IPS-18a (cell line): ENCODE results near the gene CCDC141.

ENCODE experiments used
- H3K27ac ChIP-seq: one replicate; pipeline ENCODE4 v1.5.1; 2013; ENCODE audit warnings: low read length
- H3K27me3 ChIP-seq: one replicate; pipeline ENCODE4 v1.6.1; 2013; ENCODE audit warnings: mild to moderate bottlenecking, low read length; ENCODE audit not compliant: control insufficient read depth, insufficient read depth
- H3K36me3 ChIP-seq: one replicate; pipeline ENCODE4 v1.6.1; 2013; ENCODE audit warnings: low read depth, low read length; ENCODE audit not compliant: control insufficient read depth
- H3K4me1 ChIP-seq: one replicate; pipeline ENCODE4 v1.6.1; 2013; ENCODE audit warnings: low read depth, low read length; ENCODE audit not compliant: control insufficient read depth
- H3K4me3 ChIP-seq: one replicate; pipeline ENCODE4 v1.5.1; 2013; ENCODE audit warnings: low read length
- H3K9ac ChIP-seq: one replicate; pipeline ENCODE4 v1.6.1; 2013; ENCODE audit warnings: mild to moderate bottlenecking, low read length, moderate library complexity
- H3K9me3 ChIP-seq: one replicate; pipeline ENCODE4 v1.6.1; 2013; ENCODE audit warnings: low read depth, low read length; ENCODE audit not compliant: control insufficient read depth

CCDC141 gene

DNA sequence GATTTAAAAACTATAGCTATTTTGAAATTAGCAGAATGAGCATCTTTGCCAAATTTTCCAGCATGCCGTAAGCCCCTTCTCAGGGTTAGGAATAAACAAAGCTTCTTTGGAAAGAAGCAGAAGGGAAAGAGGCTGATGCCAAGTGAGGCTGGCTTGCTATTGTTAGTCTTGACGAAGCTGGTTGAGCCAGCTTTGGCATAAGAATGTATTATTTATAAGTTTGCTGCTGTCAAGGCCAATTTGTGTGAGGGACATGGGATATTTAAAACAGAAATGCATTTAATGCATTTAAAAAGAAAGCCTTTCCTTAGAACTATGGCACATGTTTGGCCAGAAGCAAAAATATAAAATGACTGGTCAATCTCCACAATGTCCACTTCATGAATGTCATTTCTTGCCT, 190.2 kb downstream of the CCDC141 start:
- Histone ChIP-seq H3K36me3 (no peaks in the 10 kb centered on the region), H3K27ac (no peak overlapping the region), H3K9me3 (no peaks in the 10 kb centered on the region), H3K27me3 (no peaks in the 10 kb centered on the region), H3K4me3 (no peak overlapping the region), H3K4me1 (peaks cover 17% of the 10 kb centered on the region), H3K9ac (no peak overlapping the region)

DNA sequence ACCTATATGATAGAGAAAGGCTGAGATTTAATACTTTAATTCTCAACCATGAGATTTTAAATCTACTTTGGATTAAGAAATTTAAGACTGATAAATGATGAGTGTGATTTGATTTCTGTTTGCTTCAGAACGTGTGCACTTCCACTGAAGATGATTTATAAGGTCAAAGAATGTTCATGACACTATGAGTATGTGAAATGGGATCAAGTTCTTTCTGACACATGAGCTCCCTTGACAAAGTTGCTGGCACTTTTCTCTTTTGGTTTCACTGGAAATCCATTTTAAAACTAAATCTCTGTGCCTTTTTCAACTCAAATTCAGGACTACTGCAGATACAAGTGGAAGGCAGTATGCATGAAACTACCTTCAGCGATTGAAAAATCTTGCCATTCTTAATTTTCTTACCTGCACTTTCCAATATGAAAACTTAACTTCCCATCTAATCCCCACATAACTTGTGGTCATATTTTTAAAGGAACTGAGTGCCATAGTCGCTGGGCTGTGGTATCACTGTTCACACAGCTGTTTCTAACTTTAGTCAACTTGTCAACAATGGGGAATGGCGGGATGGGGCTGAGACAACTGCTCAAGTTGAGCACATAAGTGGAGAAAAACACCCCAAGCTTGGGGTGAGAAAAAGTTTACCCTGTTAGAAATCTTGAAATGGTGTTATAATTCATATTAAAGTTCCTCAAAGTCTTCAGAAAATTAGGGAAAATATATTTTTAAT, 190.9 kb downstream of the CCDC141 start:
- Histone ChIP-seq H3K27me3 (no peaks in the 10 kb centered on the region), H3K36me3 (no peaks in the 10 kb centered on the region), H3K9me3 (no peaks in the 10 kb centered on the region), H3K27ac (no peak overlapping the region), H3K9ac (no peak overlapping the region), H3K4me1 (peaks cover 13% of the 10 kb centered on the region), H3K4me3 (no peak overlapping the region)

DNA sequence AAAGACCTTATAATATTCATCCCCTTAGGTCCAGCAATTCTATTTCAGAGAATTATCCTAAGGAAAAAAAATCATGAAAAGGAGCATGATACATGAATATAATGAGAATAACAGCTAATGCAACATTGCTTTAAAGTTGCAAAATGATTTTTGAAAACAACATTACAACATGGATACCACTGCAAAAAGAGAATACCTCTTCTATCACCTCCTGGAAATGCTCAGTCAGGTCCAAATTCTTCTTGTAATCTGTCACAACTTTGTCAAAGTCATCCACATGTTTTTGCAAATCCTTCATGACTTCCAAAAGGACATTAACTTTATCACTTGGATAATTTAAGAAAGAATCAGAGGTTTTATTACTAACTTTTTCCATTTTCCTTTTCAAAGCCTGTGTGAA, 194.8 kb downstream of the CCDC141 start:
- H3K4me3 ChIP-seq = no peak overlapping the region
- no peak overlapping the region for H3K27ac ChIP-seq
- H3K9me3 ChIP-seq = no peaks in the 10 kb centered on the region

DNA sequence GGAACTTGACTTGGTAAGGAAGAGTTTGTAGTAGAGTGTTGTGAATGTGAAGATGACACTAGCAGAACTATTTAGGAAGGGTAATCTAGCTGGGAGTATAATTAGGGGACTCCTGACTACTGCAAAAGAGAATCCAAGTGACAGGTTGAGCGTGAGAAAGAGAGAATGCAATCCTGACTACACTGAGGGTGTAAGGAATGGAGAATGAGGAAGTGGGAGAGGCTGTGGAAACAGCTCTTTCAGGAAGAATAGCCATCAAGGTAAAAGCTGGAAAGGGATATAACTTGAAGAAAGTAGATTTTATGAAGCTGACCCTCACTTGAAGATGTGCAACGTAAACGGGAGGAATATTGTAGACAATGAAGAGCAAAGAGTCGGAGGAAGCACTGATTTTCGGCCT, 201.6 kb downstream of the CCDC141 start:
- no peaks in the 10 kb centered on the region for H3K9me3 ChIP-seq
- H3K9ac ChIP-seq = no peak overlapping the region
- peaks cover 31% of the 10 kb centered on the region for H3K4me1 ChIP-seq
- no peak overlapping the region for H3K4me3 ChIP-seq
- H3K27ac ChIP-seq = no peak overlapping the region
- H3K36me3 ChIP-seq = no peaks in the 10 kb centered on the region
- H3K27me3 ChIP-seq = no peaks in the 10 kb centered on the region

More for the DNA sequence above, 194.8 kb downstream of the CCDC141 start:
- no peaks in the 10 kb centered on the region for H3K36me3 ChIP-seq
- no peak overlapping the region for H3K9ac ChIP-seq
- H3K27me3 ChIP-seq = no peaks in the 10 kb centered on the region
- H3K4me1 ChIP-seq = no peaks in the 10 kb centered on the region

DNA sequence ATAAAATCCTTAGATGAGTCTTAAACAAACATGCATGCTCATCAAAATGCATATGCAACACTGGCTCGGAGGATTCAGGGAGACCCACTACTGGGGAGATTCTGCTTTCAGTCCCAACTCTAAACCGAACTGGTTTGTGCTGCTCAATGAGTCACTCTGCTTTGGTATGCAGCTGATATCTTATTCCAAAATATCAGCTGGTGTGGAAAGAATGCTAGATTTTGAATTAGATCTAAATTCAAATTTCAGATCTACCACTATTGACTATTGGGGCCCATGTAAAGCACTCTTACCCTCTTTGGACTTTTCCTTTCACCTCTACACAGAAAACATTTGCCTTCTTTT, 203.5 kb downstream of the CCDC141 start:
- Histone ChIP-seq H3K27ac (no peak overlapping the region), H3K27me3 (no peaks in the 10 kb centered on the region), H3K4me1 (peaks cover 34% of the 10 kb centered on the region), H3K9ac (no peak overlapping the region), H3K36me3 (no peaks in the 10 kb centered on the region), H3K4me3 (no peak overlapping the region), H3K9me3 (no peaks in the 10 kb centered on the region)

DNA sequence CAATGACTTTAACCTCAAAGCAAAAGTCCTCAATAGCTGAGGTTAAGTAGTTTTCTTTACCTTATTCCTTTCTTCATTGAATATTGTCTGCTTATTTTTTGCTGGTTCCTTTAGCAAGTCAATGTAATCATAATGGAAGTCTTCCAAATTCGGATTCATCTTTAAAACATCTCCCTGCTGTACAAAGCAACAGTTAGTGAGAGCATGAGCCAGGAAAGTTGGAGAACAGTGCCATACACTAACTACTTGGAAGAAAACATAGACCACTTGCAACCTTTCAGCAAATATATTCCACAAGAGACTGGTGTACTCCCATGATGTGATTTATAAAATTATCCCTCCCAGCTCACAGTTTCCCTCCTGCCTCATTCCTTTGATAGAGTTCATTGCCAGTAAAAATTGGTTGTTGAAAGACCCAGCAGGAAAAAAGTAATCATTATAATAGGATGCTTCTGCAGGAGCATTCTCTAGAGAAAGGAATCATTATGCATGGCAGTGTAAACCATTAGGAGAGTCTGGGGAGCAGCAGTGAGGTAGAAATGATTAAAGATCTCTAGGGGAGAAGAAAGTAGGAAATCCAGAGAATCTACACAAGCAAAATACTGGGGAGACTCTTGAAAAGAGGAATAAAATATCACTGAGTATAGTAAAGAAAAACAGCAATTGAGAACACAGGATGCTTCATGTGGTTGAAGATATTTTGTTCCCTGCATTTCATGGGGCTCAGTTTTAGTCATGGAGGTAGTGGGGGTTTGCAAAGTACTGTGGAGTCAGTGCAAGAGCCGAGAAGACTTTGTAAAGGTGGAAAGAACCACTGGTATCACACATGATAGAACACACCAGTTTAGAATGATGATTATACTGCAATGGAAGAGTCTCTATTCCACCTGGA, 204.1 kb downstream of the CCDC141 start:
- no peaks in the 10 kb centered on the region for H3K36me3 ChIP-seq

DNA sequence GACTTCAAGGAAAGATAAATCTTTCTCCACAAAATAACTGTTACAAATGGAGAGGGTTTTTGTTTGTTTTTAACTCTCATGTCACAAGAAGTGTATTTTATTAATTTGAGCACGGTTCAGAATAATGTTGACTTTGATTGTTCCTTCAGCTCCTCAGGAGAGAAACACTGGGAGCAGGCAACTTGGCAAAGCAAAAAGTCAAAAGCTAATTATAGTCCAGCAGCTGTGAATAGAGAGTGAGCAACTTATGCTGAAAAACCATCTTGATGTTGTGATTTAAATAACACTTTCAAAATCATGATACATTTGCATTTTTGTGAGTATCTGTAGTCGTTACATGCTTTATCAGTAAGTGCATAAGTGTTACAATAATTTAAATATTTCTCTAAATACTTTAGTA, 205.2 kb downstream of the CCDC141 start:
- Histone ChIP-seq H3K9ac (no peak overlapping the region), H3K27me3 (no peaks in the 10 kb centered on the region), H3K27ac (no peak overlapping the region), H3K36me3 (no peaks in the 10 kb centered on the region), H3K4me1 (peaks cover 34% of the 10 kb centered on the region), H3K4me3 (no peak overlapping the region), H3K9me3 (no peaks in the 10 kb centered on the region)

More for the DNA sequence above, 204.1 kb downstream of the CCDC141 start:
- no peak overlapping the region for H3K4me3 ChIP-seq
- no peak overlapping the region for H3K27ac ChIP-seq
- peaks cover 34% of the 10 kb centered on the region for H3K4me1 ChIP-seq
- H3K9me3 ChIP-seq = no peaks in the 10 kb centered on the region
- no peak overlapping the region for H3K9ac ChIP-seq
- H3K27me3 ChIP-seq = no peaks in the 10 kb centered on the region

DNA sequence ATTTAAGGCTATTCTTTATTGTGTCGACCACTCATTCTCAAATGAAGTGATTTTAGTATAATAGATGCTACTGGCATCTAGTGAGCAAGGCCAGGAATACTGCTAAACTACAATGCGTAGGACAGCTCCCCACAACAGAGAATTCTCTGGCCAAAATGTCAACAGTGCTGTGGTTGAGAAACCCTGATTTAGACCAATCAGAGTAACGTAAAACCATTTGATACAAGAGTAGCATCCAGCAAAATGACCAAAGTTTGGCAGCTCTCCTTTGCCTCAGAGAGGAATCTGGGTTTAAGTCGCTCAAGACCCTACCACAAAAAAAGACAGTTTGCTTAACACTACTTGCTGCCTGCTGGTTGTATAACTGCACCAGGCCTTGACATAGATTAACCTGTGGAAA, 205.7 kb downstream of the CCDC141 start:
- no peak overlapping the region for H3K9ac ChIP-seq
- no peaks in the 10 kb centered on the region for H3K36me3 ChIP-seq
- no peaks in the 10 kb centered on the region for H3K27me3 ChIP-seq
- H3K4me3 ChIP-seq = no peak overlapping the region
- H3K27ac ChIP-seq = no peak overlapping the region
- no peaks in the 10 kb centered on the region for H3K9me3 ChIP-seq
- peaks cover 34% of the 10 kb centered on the region for H3K4me1 ChIP-seq

DNA sequence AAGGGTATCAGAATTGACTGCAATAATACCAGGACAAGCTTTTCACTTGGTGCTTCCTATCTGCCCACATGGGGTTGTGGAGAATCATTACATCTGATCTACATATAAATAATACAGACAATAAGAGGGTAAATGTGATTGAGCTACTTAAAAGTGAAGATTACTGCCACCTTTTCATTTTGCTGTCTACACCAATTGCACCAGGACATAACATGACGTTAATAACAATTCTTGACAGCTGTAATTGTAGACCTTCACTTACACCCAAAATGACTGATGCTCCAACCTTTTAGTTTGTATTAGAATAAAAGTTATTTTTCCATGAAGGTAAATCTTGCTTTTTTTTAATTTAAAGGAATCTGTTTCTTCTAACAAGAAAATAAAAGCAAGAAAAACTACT, 206.2 kb downstream of the CCDC141 start:
- H3K4me3 ChIP-seq = no peak overlapping the region
- no peaks in the 10 kb centered on the region for H3K9me3 ChIP-seq
- peaks cover 34% of the 10 kb centered on the region for H3K4me1 ChIP-seq
- H3K27ac ChIP-seq = no peak overlapping the region
- no peak overlapping the region for H3K9ac ChIP-seq
- H3K36me3 ChIP-seq = no peaks in the 10 kb centered on the region
- no peaks in the 10 kb centered on the region for H3K27me3 ChIP-seq

DNA sequence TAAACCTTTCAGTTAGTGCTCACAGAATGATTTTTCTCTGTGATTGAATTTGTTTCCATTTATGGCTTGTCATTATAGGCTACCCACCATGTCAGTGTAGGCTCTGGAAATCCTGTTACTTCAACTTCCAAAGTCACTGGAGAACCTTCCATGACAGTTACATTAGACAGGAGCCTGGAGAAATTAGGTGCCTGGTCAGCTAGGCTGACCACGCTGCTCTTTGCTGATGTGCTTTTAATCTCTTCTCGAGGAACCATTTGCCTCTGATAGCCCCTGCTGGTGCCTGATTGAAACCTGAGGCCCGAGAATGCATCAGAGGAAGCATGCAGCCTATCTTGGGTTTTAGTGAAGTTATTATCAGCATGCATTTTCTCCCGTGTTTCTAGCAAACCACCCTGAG, 213.1 kb downstream of the CCDC141 start:
- Histone ChIP-seq H3K9ac (no peak overlapping the region), H3K36me3 (no peaks in the 10 kb centered on the region), H3K4me3 (no peak overlapping the region), H3K27me3 (no peaks in the 10 kb centered on the region), H3K9me3 (no peaks in the 10 kb centered on the region), H3K27ac (no peak overlapping the region), H3K4me1 (peaks cover 7% of the 10 kb centered on the region)

DNA sequence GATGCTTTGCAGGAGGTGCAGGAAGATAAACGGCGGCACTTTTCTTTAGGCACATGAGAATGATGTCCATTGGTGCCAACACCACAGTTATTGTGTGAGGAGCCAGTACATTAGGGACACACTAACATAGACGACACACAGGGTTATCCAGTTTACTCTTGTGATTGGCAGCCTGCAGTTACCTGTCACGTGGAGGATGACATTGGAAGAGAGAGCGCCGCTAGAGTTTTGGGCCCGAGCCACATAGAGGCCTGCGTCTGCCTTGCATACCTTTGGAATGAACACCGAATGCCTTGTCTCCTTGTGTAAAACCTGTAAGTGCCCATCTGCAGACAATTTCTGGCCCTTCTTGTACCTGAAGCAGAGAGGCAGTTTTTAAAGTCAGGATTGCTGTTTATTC, 215.9 kb downstream of the CCDC141 start:
- Histone ChIP-seq H3K9ac (no peak overlapping the region), H3K27me3 (no peaks in the 10 kb centered on the region), H3K9me3 (no peaks in the 10 kb centered on the region), H3K4me3 (no peak overlapping the region), H3K36me3 (no peaks in the 10 kb centered on the region), H3K27ac (no peak overlapping the region), H3K4me1 (peaks cover 7% of the 10 kb centered on the region)

DNA sequence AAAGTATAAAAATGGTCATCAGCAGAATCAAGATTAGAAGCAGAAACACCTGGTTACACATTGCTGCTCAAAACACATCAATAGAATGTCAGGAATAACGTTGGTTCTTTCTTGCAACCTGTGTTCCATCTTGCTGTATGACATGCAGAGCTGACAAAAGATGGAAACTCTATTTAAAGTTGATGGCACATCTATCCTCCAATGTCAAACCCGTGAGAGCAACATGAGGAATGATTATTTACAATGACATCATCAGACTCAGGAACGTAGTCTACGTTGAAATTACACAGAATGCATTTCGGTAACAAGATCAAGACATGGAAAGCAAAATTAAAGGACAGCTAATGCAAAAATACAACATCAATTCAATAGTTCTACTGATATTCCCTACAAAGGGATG, 216.6 kb downstream of the CCDC141 start:
- Histone ChIP-seq H3K4me1 (peaks cover 7% of the 10 kb centered on the region), H3K27ac (no peak overlapping the region), H3K27me3 (no peaks in the 10 kb centered on the region), H3K9ac (no peak overlapping the region), H3K4me3 (no peak overlapping the region), H3K36me3 (no peaks in the 10 kb centered on the region), H3K9me3 (no peaks in the 10 kb centered on the region)
